A673 (cell line): ENCODE measurements around the gene HNF1B. TPM values are rescaled to one million over a fixed set of nuclear protein-coding genes. Genes with fewer than 3 reads are reported as not detected.
"Not testable (repeated sequence)": the region's sequence is repeated elsewhere in the genome, so short reads cannot be mapped to it uniquely, and the experiment has no call there.

Source experiments
- BruUV-seq: library from RNA; stranded (reverse); fragments of 400-500 nt; replicated peaks from 2 replicates; lab custom pipeline; 2021; lab: Mats Ljungman, UMichigan
- CTCF ChIA-PET: fragments of 300-600 bp; sonication (Branson Sonifier 250); formaldehyde crosslinking; loops from one replicate; lab custom pipeline; 2022; ENCODE audit warnings: antibody characterized with exemption; lab: Charles Lee
- POLR2A ChIA-PET: fragments of 300-600 bp; sonication (Branson Sonifier 250); formaldehyde crosslinking; loops from one replicate; lab custom pipeline; 2022; ENCODE audit warnings: antibody characterized with exemption; ENCODE audit not compliant: low non-redundant PET; lab: Charles Lee
- DNase-seq: peaks from one replicate; pipeline ENCODE4 v3.0.0-alpha.2; 2015; ENCODE audit warnings: low spot score
- H3K27ac ChIP-seq: fragments of 200-600 bp; sonication (generic); 2 replicates; pipeline ENCODE4 v1.5.1; 2016; ENCODE audit warnings: mixed run types, low read depth, mild to moderate bottlenecking, mixed read lengths, antibody characterized with exemption, low read length; ENCODE audit not compliant: poor library complexity, severe bottlenecking
- H3K27me3 ChIP-seq: fragments of 200-600 bp; sonication (generic); replicated peaks from 2 replicates; pipeline ENCODE4 v1.6.1; 2017; ENCODE audit warnings: mixed run types, low read depth, mild to moderate bottlenecking, mixed read lengths, antibody characterized with exemption, low read length; ENCODE audit not compliant: insufficient read depth, poor library complexity
- H3K36me3 ChIP-seq: fragments of 200-600 bp; sonication (generic); 2 replicates; pipeline ENCODE4 v1.6.1; 2016; ENCODE audit warnings: mixed run types, mild to moderate bottlenecking, mixed read lengths, antibody characterized with exemption, low read length; ENCODE audit not compliant: insufficient read depth, poor library complexity, severe bottlenecking
- H3K4me1 ChIP-seq: fragments of 200-600 bp; sonication (generic); 2 replicates; pipeline ENCODE4 v1.6.1; 2017; ENCODE audit warnings: mixed run types, mild to moderate bottlenecking, mixed read lengths, antibody characterized with exemption, low read length; ENCODE audit not compliant: insufficient read depth, poor library complexity, severe bottlenecking
- H3K4me3 ChIP-seq: fragments of 200-600 bp; sonication (generic); 2 replicates; pipeline ENCODE4 v1.5.1; 2016; ENCODE audit warnings: low read depth, mixed run types, mild to moderate bottlenecking, mixed read lengths, low read length; ENCODE audit not compliant: poor library complexity, severe bottlenecking
- H3K9me3 ChIP-seq: fragments of 200-600 bp; sonication (generic); 2 replicates; pipeline ENCODE4 v1.6.1; 2016; ENCODE audit warnings: mixed run types, low read depth, mild to moderate bottlenecking, mixed read lengths, antibody characterized with exemption, low read length; ENCODE audit not compliant: poor library complexity, severe bottlenecking
- EZH2 ChIP-seq: fragments of 200-600 bp; sonication (generic); IDR thresholded peaks from 2 replicates; pipeline ENCODE4 v1.6.1; 2017; ENCODE audit warnings: borderline replicate concordance, low read depth, mild to moderate bottlenecking, mixed read lengths, antibody characterized with exemption, low read length; ENCODE audit not compliant: poor library complexity, severe bottlenecking
- intact Hi-C: fragments of 100-400 bp; cut with micrococcal nuclease; formaldehyde crosslinking; loops from one replicate; pipeline ENCODE4 v1.10.0; 2022; ENCODE audit not compliant: unreplicated experiment
- total RNA-seq: library from RNA; stranded (reverse); gene quantifications from 2 replicates; pipeline ENCODE4 v1.2.3, GENCODE V29; 2021
- TF ChIP-seq, protein P1 (sequence below): fragments of 300-800, 200-600 bp; sonication (generic); conservative IDR thresholded peaks from 2 replicates; pipeline ENCODE4 v1.5.1; 2017; ENCODE audit warnings: low read depth, mild to moderate bottlenecking, antibody characterized with exemption, low read length, moderate library complexity, mixed read lengths

The HNF1B gene
- total RNA-seq, 1 experiment from 2014 or later: not detected

DNA sequence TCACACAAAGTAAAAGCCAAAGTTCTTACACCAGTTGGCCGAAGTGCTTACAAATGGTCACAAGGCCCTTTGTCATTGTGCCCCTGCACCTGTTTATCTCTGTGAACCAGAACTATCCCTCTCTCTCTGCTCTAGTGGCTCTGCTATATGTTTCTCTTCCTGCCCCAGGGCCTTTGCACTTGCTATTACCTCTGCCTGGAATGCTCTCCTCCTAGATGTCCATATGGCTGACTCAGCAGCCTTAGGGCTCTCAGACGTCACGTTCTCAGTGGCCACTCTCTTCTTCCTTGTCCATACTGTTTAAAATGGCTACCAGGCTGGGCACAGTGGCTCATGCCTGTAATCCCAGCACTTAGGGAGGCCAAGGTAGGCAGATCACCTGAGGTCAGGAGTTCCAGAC lies 62.9 kb downstream of the HNF1B start:
- Histone ChIP-seq H3K36me3 (no peaks in the 10 kb centered on the region), H3K27me3 (no peaks in the 10 kb centered on the region), H3K9me3 (no peaks in the 10 kb centered on the region), H3K4me3 (no peak overlapping the region), H3K27ac (no peak overlapping the region), H3K4me1 (no peaks in the 10 kb centered on the region)
- CTCF ChIA-PET: no interaction called here
- POLR2A ChIA-PET: no interaction called here
- intact Hi-C loops: no loop called here
- no TSS peak for BruUV-seq
- no peak for TF ChIP-seq EZH2
- TF ChIP-seq, protein P1, sequence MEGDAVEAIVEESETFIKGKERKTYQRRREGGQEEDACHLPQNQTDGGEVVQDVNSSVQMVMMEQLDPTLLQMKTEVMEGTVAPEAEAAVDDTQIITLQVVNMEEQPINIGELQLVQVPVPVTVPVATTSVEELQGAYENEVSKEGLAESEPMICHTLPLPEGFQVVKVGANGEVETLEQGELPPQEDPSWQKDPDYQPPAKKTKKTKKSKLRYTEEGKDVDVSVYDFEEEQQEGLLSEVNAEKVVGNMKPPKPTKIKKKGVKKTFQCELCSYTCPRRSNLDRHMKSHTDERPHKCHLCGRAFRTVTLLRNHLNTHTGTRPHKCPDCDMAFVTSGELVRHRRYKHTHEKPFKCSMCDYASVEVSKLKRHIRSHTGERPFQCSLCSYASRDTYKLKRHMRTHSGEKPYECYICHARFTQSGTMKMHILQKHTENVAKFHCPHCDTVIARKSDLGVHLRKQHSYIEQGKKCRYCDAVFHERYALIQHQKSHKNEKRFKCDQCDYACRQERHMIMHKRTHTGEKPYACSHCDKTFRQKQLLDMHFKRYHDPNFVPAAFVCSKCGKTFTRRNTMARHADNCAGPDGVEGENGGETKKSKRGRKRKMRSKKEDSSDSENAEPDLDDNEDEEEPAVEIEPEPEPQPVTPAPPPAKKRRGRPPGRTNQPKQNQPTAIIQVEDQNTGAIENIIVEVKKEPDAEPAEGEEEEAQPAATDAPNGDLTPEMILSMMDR: no peak
- no peak for DNase-seq

DNA sequence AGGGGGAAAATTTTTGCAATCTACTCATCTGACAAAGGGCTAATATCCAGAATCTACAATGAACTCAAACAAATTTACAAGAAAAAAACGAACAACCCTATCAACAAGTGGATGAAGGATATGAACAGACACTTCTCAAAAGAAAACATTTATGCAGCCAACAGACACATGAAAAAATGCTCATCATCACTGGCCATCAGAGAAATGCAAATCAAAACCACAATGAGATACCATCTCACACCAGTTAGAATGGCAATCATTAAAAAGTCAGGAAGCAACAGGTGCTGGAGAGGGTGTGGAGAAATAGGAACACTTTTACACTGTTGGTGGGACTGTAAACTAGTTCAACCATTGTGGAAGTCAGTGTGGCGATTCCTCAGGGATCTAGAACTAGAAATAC lies 64.9 kb downstream of the HNF1B start:
- DNase-seq, H3K27ac ChIP-seq, BruUV-seq, CTCF ChIA-PET, H3K27me3 ChIP-seq, H3K36me3 ChIP-seq, POLR2A ChIA-PET, H3K9me3 ChIP-seq, intact Hi-C loops, H3K4me3 ChIP-seq, H3K4me1 ChIP-seq: not testable (repeated sequence)

DNA sequence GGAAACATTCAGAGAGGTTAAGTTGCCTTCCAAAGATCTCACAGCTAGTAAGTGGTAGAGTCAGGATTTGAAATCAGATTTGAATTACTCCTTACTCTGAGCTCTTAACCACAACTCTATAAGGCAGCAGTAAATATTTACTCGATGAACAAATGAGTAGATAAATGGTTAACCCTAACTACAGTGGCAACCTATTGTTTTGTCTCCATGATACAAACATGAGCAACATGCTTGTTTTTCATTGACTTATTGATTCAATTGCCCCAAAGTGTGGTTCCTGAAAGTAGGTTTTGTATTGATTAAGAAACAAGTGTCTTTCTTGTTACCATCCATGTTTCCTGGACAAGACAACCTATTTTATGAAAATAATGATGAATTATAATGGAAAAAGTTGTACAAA lies 66.8 kb downstream of the HNF1B start:
- Histone ChIP-seq H3K27ac (no peak overlapping the region), H3K9me3 (no peaks in the 10 kb centered on the region), H3K36me3 (no peaks in the 10 kb centered on the region), H3K27me3 (no peaks in the 10 kb centered on the region), H3K4me1 (no peaks in the 10 kb centered on the region), H3K4me3 (no peak overlapping the region)
- no TSS peak for BruUV-seq
- ChIA-PET CTCF (no interaction called here), POLR2A (no interaction called here)
- no peak for DNase-seq
- intact Hi-C loops: no loop called here
- no peak for TF ChIP-seq EZH2
- TF ChIP-seq, protein P1: no peak

DNA sequence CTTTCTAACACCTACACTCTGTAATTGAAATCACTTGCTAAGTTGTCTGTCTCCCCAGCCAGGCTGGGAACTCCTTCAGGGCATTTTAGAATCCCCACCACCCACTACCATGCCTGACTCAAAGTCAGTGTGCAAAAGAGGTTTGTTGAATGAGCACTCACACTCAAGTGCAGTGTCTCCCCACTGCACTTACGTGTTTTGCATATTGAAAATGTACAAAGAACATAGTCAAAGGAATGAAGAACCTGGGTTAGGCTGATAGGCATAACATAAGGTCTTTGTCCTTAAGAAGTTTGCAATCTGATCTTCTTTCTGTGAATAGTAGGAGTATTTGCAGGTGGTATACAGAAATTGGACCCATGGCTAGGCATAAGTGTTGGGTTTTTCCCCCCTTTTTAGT lies 67.8 kb downstream of the HNF1B start:
- ChIA-PET CTCF (no interaction called here), POLR2A (no interaction called here)
- no peaks in the 10 kb centered on the region for H3K4me1 ChIP-seq
- H3K36me3 ChIP-seq: no peaks in the 10 kb centered on the region
- no TSS peak for BruUV-seq
- intact Hi-C loops: no loop called here
- H3K4me3 ChIP-seq: no peak overlapping the region
- no peaks in the 10 kb centered on the region for H3K9me3 ChIP-seq
- DNase-seq: no peak
- TF ChIP-seq, protein P1: no peak
- TF ChIP-seq EZH2: no peak
- H3K27me3 ChIP-seq: no peaks in the 10 kb centered on the region
- no peak overlapping the region for H3K27ac ChIP-seq
